ENCODE measurements around the gene KDM4C.
"Not testable (repeated sequence)": the region's sequence is repeated elsewhere in the genome, so short reads cannot be mapped to it uniquely, and the experiment has no call there.

The KDM4C gene

DNA sequence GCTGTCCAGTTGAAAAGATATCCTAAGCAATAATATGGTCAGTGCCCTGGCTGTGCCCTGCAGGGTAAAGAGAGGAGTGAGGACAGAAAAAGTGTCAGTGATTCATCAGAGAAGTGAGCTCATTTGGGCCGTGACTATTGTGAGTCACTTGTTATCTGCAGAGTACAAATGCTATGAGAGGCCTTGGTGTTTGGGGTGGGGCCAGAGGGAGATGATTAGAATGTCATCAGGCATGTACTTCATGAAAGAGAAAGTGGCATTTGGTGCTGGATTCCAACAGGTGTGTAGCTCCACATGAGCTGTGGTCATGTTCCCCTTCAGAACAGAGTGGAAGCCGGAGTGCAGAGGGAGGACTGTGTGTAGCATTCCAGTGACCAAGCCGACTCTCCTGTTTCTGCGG lies 174.1 kb downstream of the KDM4C start:
- peak; percentile 89 for DNase-seq (ENCODE audit: low read depth)

DNA sequence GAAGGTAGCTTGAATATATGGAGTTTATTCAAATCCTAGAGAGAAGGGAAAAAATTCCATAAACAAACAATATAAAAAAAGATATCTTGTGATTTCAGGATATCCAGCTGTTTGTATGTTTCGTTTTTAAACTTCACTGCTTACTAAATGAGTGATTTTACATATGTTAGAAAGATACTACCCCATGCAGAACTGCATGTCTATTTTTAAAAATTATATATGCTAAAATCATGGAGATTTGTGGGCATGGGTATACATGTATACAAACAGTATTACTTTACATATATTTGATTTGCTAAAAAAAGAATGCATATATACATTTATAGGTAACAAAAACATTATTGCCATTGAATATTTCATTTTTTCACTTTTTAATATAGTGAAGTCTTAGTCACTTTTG lies 178.3 kb downstream of the KDM4C start:
- no peak for DNase-seq (ENCODE audit: low read depth)

DNA sequence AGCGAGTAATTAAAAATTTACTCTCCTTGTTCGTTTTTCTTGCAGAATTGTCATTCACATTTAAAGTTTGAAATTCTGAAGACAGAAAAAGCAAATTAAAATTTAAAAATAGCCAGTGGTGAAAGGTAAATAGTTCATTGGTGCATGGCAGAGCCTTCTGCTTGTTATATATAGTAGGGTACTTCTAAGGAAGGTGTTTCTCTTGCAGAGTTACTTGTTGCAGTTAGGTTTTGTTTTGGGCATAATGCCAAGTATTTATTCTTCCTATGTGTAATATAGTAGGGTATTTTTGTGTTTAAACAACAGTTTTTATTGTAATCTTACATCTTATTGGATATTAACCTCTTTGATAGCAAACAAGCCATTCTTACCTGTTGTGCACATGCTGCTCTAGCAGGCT lies 179.4 kb downstream of the KDM4C start:
- no peak for DNase-seq (ENCODE audit: low read depth)

DNA sequence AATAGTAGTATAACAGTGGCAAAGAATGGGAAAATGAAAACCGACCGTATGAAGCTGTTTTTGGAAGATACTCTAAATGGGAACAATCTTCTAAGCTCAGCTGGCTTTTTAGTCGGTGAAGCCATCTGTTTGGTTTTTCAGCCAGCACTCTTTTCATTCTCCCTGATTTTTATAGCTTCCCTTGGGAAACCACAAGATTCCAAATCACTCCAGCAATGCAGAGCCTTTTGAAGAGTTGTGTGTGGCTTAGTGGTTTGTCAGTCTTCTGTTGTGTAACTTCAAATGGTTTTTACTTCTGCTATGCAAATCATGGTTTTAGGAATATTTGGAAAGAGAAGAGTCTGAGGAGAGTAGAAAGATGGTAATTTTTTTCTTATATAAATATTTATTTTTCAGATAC lies 180.7 kb downstream of the KDM4C start:
- peak; percentile 93 for DNase-seq (ENCODE audit: low read depth)

DNA sequence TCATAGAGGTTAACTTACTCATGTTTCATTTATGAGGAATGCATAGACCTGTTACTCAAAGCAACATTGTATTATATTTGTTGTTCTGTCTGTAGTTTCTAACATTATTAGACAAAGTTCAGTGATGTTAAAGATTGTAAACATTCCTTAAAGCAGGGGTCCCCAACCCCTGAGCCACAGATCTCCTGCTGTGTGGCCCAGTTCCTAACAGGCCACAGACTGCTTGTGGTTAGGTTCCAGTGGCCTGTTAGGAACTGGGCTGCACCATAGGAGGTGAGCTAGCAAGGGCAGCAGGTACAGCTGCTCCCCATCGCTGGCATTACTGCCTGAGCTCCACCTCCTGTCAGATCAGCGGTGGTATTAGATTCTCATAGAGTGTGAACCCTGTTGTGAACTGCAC lies 181.1 kb downstream of the KDM4C start:
- DNase-seq (ENCODE audit: low read depth): peak; percentile 31

DNA sequence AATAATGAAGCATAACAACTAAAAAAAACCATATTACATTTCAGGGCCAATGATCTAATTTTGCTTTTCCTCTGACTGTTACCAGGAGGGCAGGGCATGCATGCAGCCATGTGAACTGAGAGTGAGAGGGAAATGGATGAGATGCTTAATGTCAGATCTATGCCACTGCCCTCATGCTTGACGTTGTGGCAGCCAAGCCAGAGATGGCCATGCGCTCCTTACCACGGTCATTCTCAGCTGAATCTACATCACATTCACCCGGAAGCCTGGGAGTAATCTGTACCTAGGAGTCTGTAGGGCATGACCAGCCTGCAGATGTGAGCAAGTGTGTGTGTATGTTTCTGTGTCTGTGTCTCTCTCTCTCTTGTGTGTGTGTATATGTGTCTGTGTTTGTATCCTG lies 183.7 kb downstream of the KDM4C start:
- DNase-seq (ENCODE audit: low read depth): no peak

DNA sequence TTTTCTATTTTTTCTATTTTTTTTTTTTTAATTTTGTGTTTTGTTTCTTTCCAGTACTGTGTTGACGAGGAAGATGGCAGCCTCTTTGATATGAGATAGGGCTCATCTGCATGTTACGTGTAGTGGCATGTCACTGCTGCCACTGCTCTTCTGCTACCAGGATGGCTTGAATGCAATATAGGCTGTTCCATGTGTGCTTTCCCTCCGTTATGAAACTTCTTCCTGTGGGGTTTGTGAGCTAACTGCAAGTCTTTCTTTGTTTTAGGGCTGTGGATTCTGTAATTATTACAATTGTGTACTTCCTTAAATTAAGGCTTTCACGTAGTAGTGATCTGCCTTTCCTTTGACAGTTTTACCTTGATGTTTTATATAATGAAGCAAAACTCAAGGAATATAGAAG lies 184.6 kb downstream of the KDM4C start:
- DNase-seq (ENCODE audit: low read depth): no peak

DNA sequence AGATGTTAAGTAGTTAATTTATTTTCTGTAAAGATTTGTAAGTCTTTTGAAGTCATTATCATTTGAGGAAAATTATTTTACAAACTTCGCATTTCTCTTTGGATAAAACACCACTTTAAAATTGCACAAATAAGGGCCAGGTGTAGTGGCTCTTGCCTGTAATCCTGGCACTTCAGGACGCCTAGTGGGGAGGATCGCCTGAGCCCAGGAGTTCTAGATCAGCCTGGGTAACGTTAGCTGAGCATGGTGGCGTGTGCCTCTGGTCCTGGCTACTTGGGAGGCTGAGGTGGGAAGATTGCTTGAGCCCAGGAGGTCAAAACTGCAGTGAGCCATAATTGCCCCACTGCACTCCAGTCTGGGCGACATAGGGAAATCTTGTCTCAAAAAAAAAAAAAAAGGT lies 185.5 kb downstream of the KDM4C start:
- no peak for DNase-seq (ENCODE audit: low read depth)

DNA sequence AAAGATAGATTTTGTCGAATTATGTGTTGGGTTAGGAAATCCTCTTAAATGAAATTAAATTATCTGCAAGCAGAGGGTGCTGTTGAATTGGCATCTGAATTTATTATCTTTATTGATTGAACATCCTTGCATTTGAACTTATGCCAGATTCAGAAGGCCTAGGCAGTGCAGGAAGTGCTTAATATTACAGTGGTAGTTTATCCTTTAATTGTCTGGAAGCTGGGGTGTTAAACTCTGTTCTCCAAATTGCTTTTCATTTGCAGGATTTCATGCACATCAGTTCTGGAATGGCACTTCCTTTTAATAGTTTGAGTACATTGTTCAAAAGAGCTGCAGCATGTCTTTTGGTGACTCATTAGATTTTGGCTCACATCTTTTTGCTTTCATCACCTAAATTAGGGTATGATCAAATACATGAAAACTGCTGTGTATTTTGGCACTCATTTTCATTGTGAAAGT lies 186.3 kb downstream of the KDM4C start:
- peak; percentile 78 for DNase-seq (ENCODE audit: low read depth)

DNA sequence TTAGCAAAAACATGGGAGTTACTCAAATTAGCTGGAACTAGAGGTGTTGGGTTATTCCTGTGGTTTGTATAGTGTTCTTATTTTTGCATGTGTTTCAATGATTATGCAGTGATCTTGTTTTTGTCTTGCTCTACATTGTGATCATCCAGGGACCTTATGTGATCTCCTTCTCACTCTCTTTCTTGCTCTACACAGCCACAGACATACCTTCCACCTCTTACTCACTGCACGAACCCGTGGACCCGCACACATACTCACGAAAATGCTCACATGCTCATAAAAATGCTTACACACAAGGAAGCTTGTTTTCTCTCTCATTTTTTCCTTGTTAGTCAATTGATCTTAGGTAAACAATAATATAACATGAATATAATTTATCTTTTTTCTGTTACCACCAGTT lies 187.1 kb downstream of the KDM4C start:
- DNase-seq (ENCODE audit: low read depth): peak; percentile 48

DNA sequence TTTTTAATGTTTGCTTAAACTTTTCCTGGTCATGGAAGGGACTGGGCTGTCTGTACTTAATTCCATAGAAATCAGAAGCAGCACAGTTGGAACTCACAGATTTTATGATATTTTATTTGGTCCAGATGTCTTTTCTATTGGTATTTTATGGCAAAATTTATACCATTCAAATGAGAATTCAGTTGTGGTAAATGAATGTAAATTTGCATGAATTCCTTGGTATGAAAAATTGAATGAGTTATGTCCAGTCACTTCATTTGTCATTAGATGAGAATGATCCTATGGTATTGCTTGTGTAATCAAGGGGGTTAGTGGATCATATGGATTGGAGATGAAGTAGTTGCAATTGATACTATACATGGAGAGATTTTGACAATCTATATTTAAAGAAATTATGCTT lies 188.0 kb downstream of the KDM4C start:
- no peak for DNase-seq (ENCODE audit: low read depth)

DNA sequence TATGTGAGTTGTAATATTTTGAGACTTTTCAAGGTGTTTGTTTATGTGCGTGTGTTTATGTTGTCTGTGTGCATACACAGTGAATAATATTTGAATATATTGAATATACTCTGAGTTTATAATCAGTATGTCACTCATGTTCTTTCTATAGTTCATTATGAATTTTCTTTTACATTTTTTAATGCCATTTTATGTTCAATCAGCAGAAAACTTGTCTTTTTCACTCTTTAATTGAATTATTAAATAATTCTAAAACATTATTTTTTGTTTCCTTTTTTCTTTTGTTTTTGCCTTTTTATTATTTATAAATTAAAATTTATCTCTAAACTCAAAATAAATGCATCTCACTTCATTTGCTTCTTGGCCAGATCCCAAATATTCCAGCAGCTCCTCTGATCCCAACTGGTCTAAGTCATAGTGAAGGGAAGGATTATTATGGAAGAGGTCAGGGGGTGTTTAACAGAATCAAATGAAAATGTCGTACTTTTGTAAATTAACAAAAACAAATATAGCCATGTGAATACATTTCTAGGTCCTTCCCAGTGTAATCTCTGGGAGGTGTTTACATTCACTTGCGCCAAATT lies 188.9 kb downstream of the KDM4C start:
- DNase-seq (ENCODE audit: low read depth): no peak

DNA sequence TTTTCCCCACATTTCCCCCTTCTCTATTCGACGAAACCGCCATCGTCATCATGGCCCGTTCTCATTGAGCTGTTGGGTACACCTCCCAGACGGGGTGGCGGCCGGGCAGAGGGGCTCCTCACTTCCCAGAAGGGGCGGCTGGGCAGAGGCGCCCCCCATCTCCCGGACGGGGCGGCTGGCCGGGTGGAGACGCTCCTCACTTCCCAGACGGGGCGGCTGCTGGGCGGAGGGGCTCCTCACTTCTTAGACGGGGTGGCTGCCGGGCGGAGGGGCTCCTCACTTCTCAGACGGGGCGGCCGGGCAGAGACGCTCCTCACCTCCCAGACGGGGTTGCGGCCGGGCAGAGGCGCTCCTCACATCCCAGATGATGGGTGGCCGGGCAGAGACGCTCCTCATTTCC lies 191.1 kb downstream of the KDM4C start:
- not testable (repeated sequence) for DNase-seq (ENCODE audit: low read depth)

DNA sequence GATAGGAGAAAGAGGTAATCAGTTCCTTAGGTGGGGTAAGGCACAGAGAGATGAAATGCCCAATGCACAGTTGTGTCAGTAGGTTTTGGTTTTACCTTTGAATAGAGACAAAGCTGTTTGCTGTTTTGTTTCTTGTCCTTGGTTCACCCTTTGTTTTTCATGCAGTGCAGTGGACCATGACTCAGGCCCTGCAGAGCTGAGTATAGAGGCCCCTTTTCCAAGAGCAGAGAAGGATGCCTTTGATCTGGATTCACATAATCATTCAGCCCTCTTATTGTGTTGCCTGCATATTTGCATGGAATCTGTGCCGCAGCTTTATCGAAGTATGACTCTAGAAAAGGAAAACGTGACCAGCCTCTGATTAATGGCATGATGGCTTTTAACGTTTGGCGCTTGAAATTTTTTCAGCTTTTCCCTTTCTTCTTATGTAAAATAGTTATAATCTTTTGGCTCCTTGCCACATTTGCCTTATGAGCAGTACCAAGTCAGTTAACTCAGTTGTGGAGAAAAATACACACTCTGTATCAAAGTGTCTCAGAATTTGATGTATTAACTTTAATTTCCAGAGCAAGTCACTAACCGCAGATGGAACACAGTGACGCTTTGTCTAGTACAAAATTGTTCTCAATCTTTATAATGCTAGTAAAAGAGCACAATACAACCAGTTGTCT lies 197.6 kb downstream of the KDM4C start:
- peak; percentile 78 for DNase-seq (ENCODE audit: low read depth)

DNA sequence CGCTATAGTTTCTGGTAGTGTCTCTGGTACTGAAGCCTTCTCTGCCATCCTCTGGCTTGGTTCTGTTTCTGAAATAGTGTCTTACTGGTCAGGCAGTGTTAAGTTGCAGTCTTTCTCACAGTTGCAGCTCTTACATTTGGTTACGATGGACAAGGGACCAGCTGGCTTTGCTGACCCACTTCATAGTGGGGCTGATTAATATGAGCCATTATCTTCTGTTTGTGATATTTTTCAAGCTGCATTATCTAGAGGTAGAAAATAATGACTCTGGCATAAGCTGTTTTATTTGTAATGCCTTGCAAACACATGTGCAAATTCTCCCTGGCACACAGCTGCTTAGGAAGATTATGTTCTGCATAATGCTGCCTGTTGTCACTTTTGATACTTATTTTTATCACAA lies 199.1 kb downstream of the KDM4C start:
- DNase-seq (ENCODE audit: low read depth): no peak

DNA sequence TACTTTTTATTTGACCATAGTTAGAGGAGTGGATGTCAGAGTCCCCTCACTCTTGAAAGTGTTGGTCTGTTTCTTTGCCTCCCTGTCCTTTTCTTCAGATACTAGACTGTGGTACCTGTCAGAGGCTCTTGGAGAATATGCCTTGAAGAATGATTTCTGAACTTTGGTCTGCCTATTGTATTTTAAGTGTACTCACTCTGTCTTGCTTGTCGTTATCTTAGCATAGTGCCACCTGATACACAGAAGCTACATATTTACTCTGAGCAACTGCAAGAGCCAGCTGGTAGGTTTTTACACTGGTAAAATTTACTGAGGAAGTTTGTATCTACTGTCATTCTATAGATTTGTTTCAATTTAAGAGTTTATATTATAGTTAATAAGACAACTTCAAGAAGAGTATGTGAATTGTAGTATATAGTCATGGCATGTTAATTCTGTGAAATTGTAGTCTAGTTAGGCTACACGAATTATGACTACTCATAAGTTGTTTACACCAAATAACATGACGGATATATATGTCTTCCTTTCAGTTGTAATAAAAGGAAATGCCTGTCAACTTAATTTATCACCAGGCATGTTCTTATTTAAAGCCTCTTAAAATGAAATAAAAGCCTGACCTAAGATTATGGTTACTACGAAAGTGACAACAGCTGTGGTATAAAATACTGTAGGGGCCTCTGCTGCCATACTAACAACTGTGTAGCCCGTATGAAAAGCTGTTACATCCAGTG lies 201.7 kb downstream of the KDM4C start:
- no peak for DNase-seq (ENCODE audit: low read depth)

DNA sequence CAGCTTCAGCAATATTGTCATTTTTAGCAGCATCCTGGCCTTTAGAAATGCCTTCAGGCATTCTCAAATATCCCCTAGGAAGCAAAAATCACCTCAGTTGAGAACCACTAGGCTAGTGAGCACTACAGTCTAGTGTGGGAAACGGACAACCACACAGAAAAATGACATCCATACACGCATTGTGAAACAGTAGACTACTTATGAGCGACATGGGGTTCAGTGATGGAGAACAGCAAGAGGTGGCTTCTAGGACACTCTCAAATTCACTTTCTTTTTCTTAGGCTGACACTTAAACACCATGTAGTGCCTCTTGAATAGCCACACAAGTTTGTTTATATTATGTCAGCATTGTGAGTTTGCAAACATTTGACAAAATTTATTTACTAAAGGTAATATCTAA lies 203.0 kb downstream of the KDM4C start:
- DNase-seq (ENCODE audit: low read depth): no peak

DNA sequence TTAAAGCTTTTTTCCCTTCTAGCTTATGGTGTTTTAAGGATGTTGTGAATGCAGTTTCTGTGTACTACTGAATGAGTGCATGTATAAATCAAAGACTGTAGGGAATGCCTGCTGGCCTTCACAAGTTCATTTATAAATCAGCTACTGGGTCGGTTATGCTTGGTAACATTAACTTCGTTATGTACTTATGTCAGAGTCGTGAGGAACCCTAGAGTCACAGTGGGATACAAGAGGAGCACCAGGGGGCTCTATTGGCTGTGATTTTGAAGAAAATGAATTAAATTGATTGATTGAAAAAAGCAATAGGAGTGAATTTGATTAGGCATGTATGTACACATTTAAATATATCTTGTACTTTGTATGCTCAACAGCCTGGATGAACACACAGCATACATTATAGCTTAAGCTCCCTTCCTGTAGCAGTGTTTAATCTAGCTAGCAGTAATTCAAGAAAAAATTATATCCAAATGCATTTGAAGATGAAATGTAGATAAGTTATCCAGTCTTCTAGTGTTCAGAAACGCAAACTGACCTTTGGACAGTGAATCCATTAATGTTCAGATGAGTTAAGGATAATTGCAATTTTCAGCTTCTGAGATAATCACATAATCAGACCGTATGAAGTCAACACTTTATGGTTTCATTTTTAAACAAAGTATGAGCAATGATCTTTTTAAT lies 204.2 kb downstream of the KDM4C start:
- DNase-seq (ENCODE audit: low read depth): no peak

DNA sequence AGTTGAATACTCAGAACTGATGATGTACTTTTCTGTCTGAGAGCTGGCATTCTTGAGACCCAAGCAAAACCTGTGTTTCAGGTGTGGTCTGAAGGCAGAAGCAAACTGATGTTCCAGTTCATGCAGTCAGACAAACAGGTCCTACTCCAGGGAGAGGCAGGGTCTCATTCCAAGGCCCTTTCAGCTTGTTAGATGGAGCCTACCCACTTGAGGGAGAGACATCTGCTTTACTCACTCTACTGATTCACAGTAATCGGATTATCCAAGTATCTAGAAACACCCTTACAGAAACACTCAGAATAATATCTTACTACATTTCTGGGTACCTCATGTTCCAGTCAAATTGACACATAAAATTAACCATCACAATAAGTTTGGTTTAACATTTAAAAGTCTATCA lies 207.8 kb downstream of the KDM4C start:
- no peak for DNase-seq (ENCODE audit: low read depth)

DNA sequence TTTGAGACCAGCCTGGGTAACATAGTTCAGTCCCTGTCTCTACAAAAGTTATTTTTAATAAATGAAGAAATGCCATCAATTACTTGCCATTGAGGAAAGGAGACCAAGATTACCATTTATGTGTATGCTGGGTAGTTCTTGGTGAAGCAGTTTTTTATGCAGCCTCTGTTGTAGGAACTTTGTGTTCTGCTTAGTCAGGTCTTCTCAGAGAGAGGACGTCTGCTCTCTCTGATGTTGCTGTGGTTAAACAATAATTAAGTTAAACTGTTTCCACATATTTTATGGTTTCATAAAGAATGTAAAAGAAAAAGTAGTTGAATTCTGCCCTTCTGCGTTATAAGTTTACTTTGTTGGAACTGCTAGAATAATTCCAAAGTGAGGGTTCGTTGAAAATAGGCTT lies 210.5 kb downstream of the KDM4C start:
- DNase-seq (ENCODE audit: low read depth): peak; percentile 70

DNA sequence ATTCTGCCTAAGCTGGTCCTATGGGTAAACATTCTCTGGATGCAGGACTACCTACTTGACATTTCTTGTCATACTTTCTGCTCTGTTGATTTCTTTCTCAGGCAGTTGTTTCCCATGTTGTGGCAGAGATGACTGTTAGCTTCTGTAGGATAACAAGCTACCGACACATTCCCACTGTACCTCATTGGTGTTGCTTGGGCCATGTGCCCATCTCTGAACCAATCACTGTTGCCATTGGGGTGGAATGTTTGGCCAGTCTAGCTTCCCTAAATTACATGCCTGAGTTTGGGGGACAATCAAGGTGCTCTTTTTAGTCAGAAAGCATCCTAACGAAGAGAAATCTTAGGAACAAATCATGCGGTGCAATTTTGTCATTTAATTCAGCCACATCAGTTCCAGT lies 212.0 kb downstream of the KDM4C start:
- no peak for DNase-seq (ENCODE audit: low read depth)

DNA sequence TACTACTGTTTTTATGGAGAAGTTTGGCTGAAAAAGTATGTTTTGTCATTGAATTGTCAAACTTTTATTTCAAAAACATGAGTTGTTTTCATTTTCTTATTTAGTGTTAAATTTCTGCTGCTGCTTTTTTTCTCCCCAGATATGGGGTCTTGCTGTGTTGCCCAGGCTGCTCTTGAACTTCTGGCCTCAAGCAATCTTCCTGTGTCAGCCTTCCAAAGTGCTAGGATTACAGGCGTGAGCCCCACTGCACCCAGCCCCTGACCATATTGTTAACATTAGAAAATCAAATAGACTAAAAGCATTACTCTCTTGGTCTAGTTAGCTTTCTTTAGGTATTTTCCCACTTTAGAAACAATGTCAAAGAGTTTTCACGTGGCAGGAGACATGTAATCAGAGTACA lies 215.3 kb downstream of the KDM4C start:
- DNase-seq (ENCODE audit: low read depth): no peak

DNA sequence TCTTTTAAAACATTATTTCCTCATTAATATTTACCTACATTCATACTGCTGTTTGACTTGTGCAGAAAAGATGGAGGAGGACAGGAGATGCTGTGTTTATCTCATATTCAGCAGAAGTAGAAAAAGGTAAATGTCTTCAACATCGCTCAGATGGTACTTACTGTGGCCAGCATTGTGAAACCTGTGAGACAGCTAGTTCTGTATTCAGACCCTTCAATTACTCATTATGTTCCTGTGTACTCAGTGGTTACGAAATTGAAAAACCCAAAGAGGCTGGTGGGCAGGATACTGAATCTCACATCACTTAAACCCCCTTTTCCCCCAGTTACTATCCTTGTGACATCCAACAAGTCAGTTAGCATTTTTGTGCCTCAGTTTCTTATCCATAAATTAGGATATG lies 216.0 kb downstream of the KDM4C start:
- peak; percentile 77 for DNase-seq (ENCODE audit: low read depth)

Data from iris pigment epithelial cell (primary cell).